Astrocyte (in vitro differentiated cells and primary cell): ENCODE measurements around the gene ZC3H12A. TPM values are rescaled to one million over a fixed set of nuclear protein-coding genes. Genes with fewer than 3 reads are reported as not detected.

ENCODE experiments used
- DNase-seq: peaks from one replicate; pipeline ENCODE4 v3.0.0-alpha.2; 2010; ENCODE audit warnings: low read depth
- FAIRE-seq: peaks from 2 replicates; lab custom pipeline; 2011; peaks lifted over from hg19 to GRCh38; lab: Jason Lieb, UNC
- H2AFZ ChIP-seq: 2 replicates; pipeline ENCODE4 v1.6.0; 2012; ENCODE audit warnings: low read depth, low read length, inconsistent platforms
- H3K27ac ChIP-seq: 2 replicates; pipeline ENCODE4 v1.5.1; 2011; ENCODE audit warnings: low read depth, low read length, inconsistent platforms
- H3K27me3 ChIP-seq: 2 replicates; pipeline ENCODE4 v1.6.0; 2011; ENCODE audit warnings: low read length, inconsistent platforms; ENCODE audit not compliant: insufficient read depth
- H3K36me3 ChIP-seq: 2 replicates; pipeline ENCODE4 v1.5.1; 2011; ENCODE audit warnings: low read length, inconsistent platforms; ENCODE audit not compliant: insufficient read depth
- H3K4me1 ChIP-seq: 2 replicates; pipeline ENCODE4 v1.5.1; 2011; ENCODE audit warnings: low read length, inconsistent platforms; ENCODE audit not compliant: insufficient read depth
- H3K4me2 ChIP-seq: 2 replicates; pipeline ENCODE4 v1.6.0; 2012; ENCODE audit warnings: low read length, inconsistent platforms
- H3K4me3 ChIP-seq: 2 replicates; pipeline ENCODE4 v1.5.1; 2011; ENCODE audit warnings: low read depth, mild to moderate bottlenecking, low read length, inconsistent platforms; ENCODE audit not compliant: insufficient read depth
- H3K79me2 ChIP-seq: 2 replicates; pipeline ENCODE4 v1.6.0; 2012; ENCODE audit warnings: mild to moderate bottlenecking, low read length, inconsistent platforms; ENCODE audit not compliant: insufficient read depth
- H3K9ac ChIP-seq: 2 replicates; pipeline ENCODE4 v1.6.0; 2012; ENCODE audit warnings: mild to moderate bottlenecking, low read length, inconsistent platforms
- H3K9me3 ChIP-seq: 2 replicates; pipeline ENCODE4 v1.5.1; 2012; ENCODE audit warnings: low read depth, mild to moderate bottlenecking, low read length, inconsistent platforms; ENCODE audit not compliant: insufficient read depth
- H4K20me1 ChIP-seq: 2 replicates; pipeline ENCODE4 v1.6.0; 2012; ENCODE audit warnings: low read length, inconsistent platforms; ENCODE audit not compliant: insufficient read depth
- H3K27ac Mint-ChIP-seq: one replicate; pipeline ENCODE4 v1.8.0; 2021; ENCODE audit warnings: mild to moderate bottlenecking, mixed read lengths; ENCODE audit not compliant: unreplicated experiment
- H3K27me3 Mint-ChIP-seq: one replicate; pipeline ENCODE4 v1.8.0; 2021; ENCODE audit warnings: low read depth, mixed read lengths; ENCODE audit not compliant: unreplicated experiment
- H3K36me3 Mint-ChIP-seq: one replicate; pipeline ENCODE4 v1.8.0; 2021; ENCODE audit warnings: low read depth, mixed read lengths; ENCODE audit not compliant: unreplicated experiment
- H3K4me1 Mint-ChIP-seq: one replicate; pipeline ENCODE4 v1.8.0; 2021; ENCODE audit warnings: low read depth, mixed read lengths; ENCODE audit not compliant: unreplicated experiment
- H3K4me3 Mint-ChIP-seq: one replicate; pipeline ENCODE4 v1.8.0; 2021; ENCODE audit warnings: mild to moderate bottlenecking, moderate library complexity, mixed read lengths; ENCODE audit not compliant: unreplicated experiment
- H3K9me3 Mint-ChIP-seq: one replicate; pipeline ENCODE4 v1.8.0; 2021; ENCODE audit warnings: mild to moderate bottlenecking, mixed read lengths; ENCODE audit not compliant: unreplicated experiment
- EZH2 ChIP-seq: IDR thresholded peaks from 2 replicates; pipeline ENCODE4 v1.6.1; 2012; ENCODE audit warnings: mild to moderate bottlenecking, low read length, inconsistent platforms; ENCODE audit not compliant: insufficient read depth
- total RNA-seq: library from RNA; stranded (reverse); gene quantifications from 2 replicates; pipeline ENCODE4 v1.2.1, GENCODE V29; 2021
- TF ChIP-seq, protein P1 (sequence below): IDR thresholded peaks from 2 replicates; pipeline ENCODE4 v1.5.1; 2011; ENCODE audit warnings: low read depth, mild to moderate bottlenecking, inconsistent platforms, low read length, moderate library complexity; ENCODE audit not compliant: insufficient read depth

Gene ZC3H12A
- total RNA-seq, 1 donor from 2014 or later = 12.1 TPM

- DNase-seq = no peak
- FAIRE-seq = no peak
- no peaks in the 10 kb centered on the region for H3K4me1 ChIP-seq
- no peak overlapping the region for H3K27ac ChIP-seq
- no peak overlapping the region for H2AFZ ChIP-seq
- H4K20me1 ChIP-seq = no peaks in the 10 kb centered on the region
- H3K4me2 ChIP-seq = no peak overlapping the region
- no peak overlapping the region for H3K27ac Mint-ChIP-seq
- TF ChIP-seq, protein P1, sequence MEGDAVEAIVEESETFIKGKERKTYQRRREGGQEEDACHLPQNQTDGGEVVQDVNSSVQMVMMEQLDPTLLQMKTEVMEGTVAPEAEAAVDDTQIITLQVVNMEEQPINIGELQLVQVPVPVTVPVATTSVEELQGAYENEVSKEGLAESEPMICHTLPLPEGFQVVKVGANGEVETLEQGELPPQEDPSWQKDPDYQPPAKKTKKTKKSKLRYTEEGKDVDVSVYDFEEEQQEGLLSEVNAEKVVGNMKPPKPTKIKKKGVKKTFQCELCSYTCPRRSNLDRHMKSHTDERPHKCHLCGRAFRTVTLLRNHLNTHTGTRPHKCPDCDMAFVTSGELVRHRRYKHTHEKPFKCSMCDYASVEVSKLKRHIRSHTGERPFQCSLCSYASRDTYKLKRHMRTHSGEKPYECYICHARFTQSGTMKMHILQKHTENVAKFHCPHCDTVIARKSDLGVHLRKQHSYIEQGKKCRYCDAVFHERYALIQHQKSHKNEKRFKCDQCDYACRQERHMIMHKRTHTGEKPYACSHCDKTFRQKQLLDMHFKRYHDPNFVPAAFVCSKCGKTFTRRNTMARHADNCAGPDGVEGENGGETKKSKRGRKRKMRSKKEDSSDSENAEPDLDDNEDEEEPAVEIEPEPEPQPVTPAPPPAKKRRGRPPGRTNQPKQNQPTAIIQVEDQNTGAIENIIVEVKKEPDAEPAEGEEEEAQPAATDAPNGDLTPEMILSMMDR = no peak
- no peak for TF ChIP-seq EZH2
- H3K27me3 ChIP-seq = peaks cover 7% of the 10 kb centered on the region
- no peaks in the 10 kb centered on the region for H3K9me3 ChIP-seq
- no peak overlapping the region for H3K4me3 Mint-ChIP-seq
- no peak overlapping the region for H3K9ac ChIP-seq
- peaks cover 2% of the 10 kb centered on the region for H3K9me3 Mint-ChIP-seq
- no peak overlapping the region for H3K4me3 ChIP-seq
- no peaks in the 10 kb centered on the region for H3K36me3 Mint-ChIP-seq
- no peaks in the 10 kb centered on the region for H3K79me2 ChIP-seq
- H3K36me3 ChIP-seq = no peaks in the 10 kb centered on the region
- H3K27me3 Mint-ChIP-seq = peaks cover 39% of the 10 kb centered on the region
- H3K4me1 Mint-ChIP-seq = no peaks in the 10 kb centered on the region
Observed at GRCh38 chr1:37442644-37443043, 31.7 kb upstream of the ZC3H12A start.

DNA sequence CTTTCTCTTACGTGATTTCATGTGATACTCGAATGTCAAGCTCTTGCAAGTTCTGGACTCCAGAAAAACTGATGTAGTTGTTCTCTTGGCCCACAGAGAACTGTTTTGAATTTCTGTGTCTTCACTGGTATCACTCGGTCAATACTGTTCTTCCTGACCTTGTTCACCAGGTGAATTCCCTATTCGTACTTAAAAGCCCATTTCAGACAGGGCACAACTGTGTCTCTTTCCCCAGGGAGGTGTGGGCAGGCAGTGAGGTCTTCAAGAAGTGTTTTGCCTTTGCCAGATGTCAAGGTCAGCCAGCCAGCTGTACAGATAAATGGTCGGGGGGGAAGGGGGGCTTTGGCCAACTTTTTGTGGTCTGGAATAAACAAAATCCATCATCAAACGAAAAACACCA is 27.5 kb upstream of the ZC3H12A start:
- Mint-ChIP-seq H3K9me3 (no peaks in the 10 kb centered on the region), H3K36me3 (no peaks in the 10 kb centered on the region), H3K4me3 (no peak overlapping the region), H3K4me1 (no peaks in the 10 kb centered on the region), H3K27me3 (peaks cover 32% of the 10 kb centered on the region), H3K27ac (no peak overlapping the region)
- Histone ChIP-seq H3K4me2 (no peak overlapping the region), H3K9ac (no peak overlapping the region), H4K20me1 (no peaks in the 10 kb centered on the region), H3K27ac (no peak overlapping the region), H3K4me1 (no peaks in the 10 kb centered on the region), H3K27me3 (peaks cover 6% of the 10 kb centered on the region), H3K36me3 (no peaks in the 10 kb centered on the region), H3K9me3 (no peaks in the 10 kb centered on the region), H3K79me2 (no peaks in the 10 kb centered on the region), H2AFZ (no peak overlapping the region), H3K4me3 (no peak overlapping the region)
- DNase-seq (no peak), FAIRE-seq (no peak)
- TF ChIP-seq, protein P1 = no peak
- no peak for TF ChIP-seq EZH2

- Histone ChIP-seq H2AFZ (no peak overlapping the region), H3K4me1 (no peaks in the 10 kb centered on the region), H3K4me2 (no peak overlapping the region), H3K9ac (no peak overlapping the region), H3K27ac (no peak overlapping the region), H3K36me3 (no peaks in the 10 kb centered on the region), H3K4me3 (no peak overlapping the region), H3K27me3 (peaks cover under 1% of the 10 kb centered on the region), H3K9me3 (no peaks in the 10 kb centered on the region), H3K79me2 (no peaks in the 10 kb centered on the region), H4K20me1 (no peaks in the 10 kb centered on the region)
- H3K4me1 Mint-ChIP-seq = no peaks in the 10 kb centered on the region
- H3K4me3 Mint-ChIP-seq = no peak overlapping the region
- H3K9me3 Mint-ChIP-seq = no peaks in the 10 kb centered on the region
- H3K27me3 Mint-ChIP-seq = peaks cover 25% of the 10 kb centered on the region
- no peak overlapping the region for H3K27ac Mint-ChIP-seq
- TF ChIP-seq EZH2 = no peak
- TF ChIP-seq, protein P1 = no peak
- FAIRE-seq (no peak), DNase-seq (no peak)
- H3K36me3 Mint-ChIP-seq = peaks cover 3% of the 10 kb centered on the region
Observed at GRCh38 chr1:37448185-37448584, 26.2 kb upstream of the ZC3H12A start.
